H9 (cell line): Measurements from ENCODE around the gene PPARGC1A. TPM values are rescaled to one million over a fixed set of nuclear protein-coding genes. Genes with fewer than 3 reads are reported as not detected.

Experiments used
- DNase-seq: peaks from one replicate; pipeline ENCODE4 v3.0.0-alpha.2; 2017
- H2AFZ ChIP-seq: one replicate; pipeline ENCODE4 v1.6.1; 2013; ENCODE audit warnings: mild to moderate bottlenecking, low read length, control low read depth, moderate library complexity
- H2AK5ac ChIP-seq: 2 replicates; pipeline ENCODE4 v1.6.1; 2013; ENCODE audit warnings: low read length, control low read depth, mixed read lengths; ENCODE audit not compliant: insufficient read length
- H2BK120ac ChIP-seq: one replicate; pipeline ENCODE4 v1.6.1; 2013; ENCODE audit warnings: low read depth, mild to moderate bottlenecking, low read length, control low read depth, inconsistent platforms; ENCODE audit not compliant: poor library complexity, severe bottlenecking
- H2BK12ac ChIP-seq: 2 replicates; pipeline ENCODE4 v1.6.1; 2013; ENCODE audit warnings: low read length, control low read depth, mixed read lengths, low read depth; ENCODE audit not compliant: insufficient read length
- H2BK15ac ChIP-seq: 2 replicates; pipeline ENCODE4 v1.6.1; 2013; ENCODE audit warnings: low read depth, low read length, control low read depth
- H2BK20ac ChIP-seq: one replicate; pipeline ENCODE4 v1.6.1; 2013; ENCODE audit warnings: low read depth, mild to moderate bottlenecking, low read length, control low read depth, inconsistent platforms; ENCODE audit not compliant: poor library complexity, severe bottlenecking
- H2BK5ac ChIP-seq: 2 replicates; pipeline ENCODE4 v1.6.1; 2013; ENCODE audit warnings: low read length, control low read depth, mixed read lengths; ENCODE audit not compliant: insufficient read length
- H3K14ac ChIP-seq: 2 replicates; pipeline ENCODE4 v1.6.1; 2013; ENCODE audit warnings: low read length, control low read depth; ENCODE audit not compliant: insufficient read depth
- H3K18ac ChIP-seq: 2 replicates; pipeline ENCODE4 v1.6.1; 2013; ENCODE audit warnings: low read depth, mild to moderate bottlenecking, mixed read lengths, low read length, control low read depth; ENCODE audit not compliant: insufficient read length
- H3K23ac ChIP-seq: 2 replicates; pipeline ENCODE4 v1.6.1; 2013; ENCODE audit warnings: low read length, control low read depth, mixed read lengths, low read depth; ENCODE audit not compliant: insufficient read length
- H3K23me2 ChIP-seq: 2 replicates; pipeline ENCODE4 v1.6.1; 2013; ENCODE audit warnings: low read depth, mild to moderate bottlenecking, mixed read lengths, low read length, control low read depth; ENCODE audit not compliant: insufficient read length, poor library complexity, severe bottlenecking
- H3K27ac ChIP-seq: 2 replicates; pipeline ENCODE4 v1.5.1; 2013; ENCODE audit warnings: low read length, control low read depth, mixed read lengths, low read depth; ENCODE audit not compliant: insufficient read length
- H3K27me3 ChIP-seq: 2 replicates; pipeline ENCODE4 v1.6.1; 2013; ENCODE audit warnings: low read length, control low read depth, inconsistent platforms; ENCODE audit not compliant: insufficient read depth
- H3K4ac ChIP-seq: 2 replicates; pipeline ENCODE4 v1.6.1; 2013; ENCODE audit warnings: low read depth, mild to moderate bottlenecking, control low read depth, inconsistent platforms, low read length, moderate library complexity
- H3K4me1 ChIP-seq: 2 replicates; pipeline ENCODE4 v1.6.1; 2013; ENCODE audit warnings: low read length, control low read depth, inconsistent platforms; ENCODE audit not compliant: insufficient read depth
- H3K4me2 ChIP-seq: 2 replicates; pipeline ENCODE4 v1.6.1; 2013; ENCODE audit warnings: low read length, control low read depth, mixed read lengths; ENCODE audit not compliant: insufficient read length, insufficient read depth
- H3K56ac ChIP-seq: 2 replicates; pipeline ENCODE4 v1.6.1; 2013; ENCODE audit warnings: low read depth, mild to moderate bottlenecking, mixed read lengths, low read length, control low read depth; ENCODE audit not compliant: insufficient read length
- H3K79me1 ChIP-seq: 2 replicates; pipeline ENCODE4 v1.6.1; 2013; ENCODE audit warnings: low read depth, mild to moderate bottlenecking, moderate library complexity, low read length, control low read depth, inconsistent platforms; ENCODE audit not compliant: insufficient read depth, poor library complexity, severe bottlenecking
- H3K79me2 ChIP-seq: 2 replicates; pipeline ENCODE4 v1.6.1; 2013; ENCODE audit warnings: low read length, control low read depth, inconsistent platforms; ENCODE audit not compliant: insufficient read depth
- H3K9ac ChIP-seq: 2 replicates; pipeline ENCODE4 v1.6.1; 2013; ENCODE audit warnings: low read length, control low read depth, mixed read lengths; ENCODE audit not compliant: insufficient read length; ENCODE audit errors: extremely low read depth
- H3K9me3 ChIP-seq: one replicate; pipeline ENCODE4 v1.6.1; 2013; ENCODE audit warnings: low read depth, low read length, inconsistent platforms; ENCODE audit not compliant: control insufficient read depth
- H3T11ph ChIP-seq: one replicate; pipeline ENCODE4 v1.6.1; 2013; ENCODE audit warnings: mild to moderate bottlenecking, low read length, control low read depth, inconsistent platforms
- H4K20me1 ChIP-seq: one replicate; pipeline ENCODE4 v1.6.1; 2013; ENCODE audit not compliant: control insufficient read depth, insufficient read length, insufficient read depth
- H4K5ac ChIP-seq: 2 replicates; pipeline ENCODE4 v1.6.1; 2013; ENCODE audit warnings: low read depth, mild to moderate bottlenecking, mixed read lengths, low read length, control low read depth; ENCODE audit not compliant: insufficient read length
- H4K8ac ChIP-seq: replicated peaks from 2 replicates; pipeline ENCODE4 v1.6.1; 2013; ENCODE audit warnings: low read length, control low read depth, mixed read lengths, low read depth; ENCODE audit not compliant: insufficient read length
- H4K91ac ChIP-seq: 2 replicates; pipeline ENCODE4 v1.6.1; 2013; ENCODE audit warnings: low read depth, mild to moderate bottlenecking, moderate library complexity, mixed read lengths, low read length, control low read depth; ENCODE audit not compliant: insufficient read length
- H3K27ac Mint-ChIP-seq, 3 experiments: 2 replicates in 2 of 3; 3 replicates in 1 of 3; pipeline ENCODE4 v1.8.0; 2020 to 2021; ENCODE audit warnings: mixed read lengths in 3 of 3, mild to moderate bottlenecking in 1 of 3, moderate library complexity in 1 of 3
- H3K27me3 Mint-ChIP-seq: 2 replicates; pipeline ENCODE4 v1.8.0; 2021; ENCODE audit warnings: low read depth, mild to moderate bottlenecking, moderate library complexity, mixed read lengths
- H3K36me3 Mint-ChIP-seq, 3 experiments: 2 replicates in 2 of 3; 3 replicates in 1 of 3; pipeline ENCODE4 v1.8.0; 2020 to 2021; ENCODE audit warnings: low read depth in 3 of 3, mixed read lengths in 3 of 3; ENCODE audit not compliant: insufficient read depth in 1 of 3
- H3K4me1 Mint-ChIP-seq, 2 experiments: 2 replicates each; pipeline ENCODE4 v1.8.0; 2020; ENCODE audit warnings: mixed read lengths in 2 of 2
- H3K4me3 Mint-ChIP-seq, 2 experiments: 2 replicates in 1 of 2; 3 replicates in 1 of 2; pipeline ENCODE4 v1.8.0; 2020 to 2021; ENCODE audit warnings: mild to moderate bottlenecking in 2 of 2, mixed read lengths in 2 of 2, moderate library complexity in 1 of 2
- H3K9me3 Mint-ChIP-seq, 2 experiments: 2 replicates in 1 of 2; 3 replicates in 1 of 2; pipeline ENCODE4 v1.8.0; 2020; ENCODE audit warnings: mild to moderate bottlenecking in 2 of 2, mixed read lengths in 2 of 2, moderate library complexity in 1 of 2
- CTCF ChIP-seq: fragments of 200-600 bp; sonication (generic); conservative IDR thresholded peaks from 3 replicates; pipeline ENCODE4 v1.8.0; 2021; ENCODE audit warnings: antibody characterized with exemption, mild to moderate bottlenecking
- WGBS: extraction: QIAGEN DNeasy Blood & Tissue Kit; methylation state at CpG from one replicate; pipeline ENCODE4 v1.1.7; 2013; ENCODE audit warnings: missing lambda C conversion rate, low lambda C conversion rate, mixed read lengths; ENCODE audit not compliant: insufficient read length; ENCODE audit errors: extremely low coverage; 5-methylcytosine and 5-hydroxymethylcytosine counted together
- total RNA-seq: library from RNA; stranded (reverse); gene quantifications from 2 replicates; pipeline ENCODE4 v1.2.1, GENCODE V29; 2021

Gene PPARGC1A
- total RNA-seq, 1 experiment from 2014 or later, result 1.7 TPM

- Histone ChIP-seq H3T11ph (no peak overlapping the region), H2BK5ac (no peak overlapping the region), H4K91ac (no peak overlapping the region), H3K79me2 (no peaks in the 10 kb centered on the region), H2BK15ac (no peak overlapping the region), H3K4ac (no peak overlapping the region), H3K18ac (no peak overlapping the region), H4K8ac (no peak overlapping the region), H3K27me3 (no peaks in the 10 kb centered on the region), H3K9me3 (no peaks in the 10 kb centered on the region), H4K20me1 (no peaks in the 10 kb centered on the region), H3K56ac (no peak overlapping the region), H3K4me2 (no peak overlapping the region), H2BK20ac (no peak overlapping the region), H3K4me1 (no peaks in the 10 kb centered on the region), H3K27ac (no peak overlapping the region), H3K23me2 (no peaks in the 10 kb centered on the region), H2BK120ac (no peak overlapping the region), H3K23ac (no peak overlapping the region), H3K14ac (no peak overlapping the region), H2AK5ac (no peak overlapping the region), H3K9ac (no peak overlapping the region), H2AFZ (no peak overlapping the region), H3K79me1 (no peaks in the 10 kb centered on the region), H2BK12ac (no peak overlapping the region), H4K5ac (no peak overlapping the region)
- Mint-ChIP-seq H3K27me3 (no peaks in the 10 kb centered on the region), H3K9me3 (peaks cover 1 to 6% of the 10 kb centered on the region in 2 experiments; a peak in 4 of 5 replicates), H3K36me3 (peaks cover 1 to 2% (median 2%) of the 10 kb centered on the region in 3 experiments; a peak in 5 of 7 replicates), H3K4me1 (peaks cover 22 to 25% of the 10 kb centered on the region in 2 experiments), H3K4me3 (no peak overlapping the region), H3K27ac (peak overlapping the region in 1 of 3 experiments; percentile 20; a peak in 1 of 7 replicates)
- no CpG with 5 or more reads among the region's 4 CpGs for WGBS
- DNase-seq, result no peak
- TF ChIP-seq CTCF, result no peak
Measured at GRCh38 chr4:23853986-23854660, 35.7 kb downstream of the PPARGC1A start.
